DMS114 treated with DMSO at 0.1 percent for 48 hours (cell line): Measurements from ENCODE around the gene SNX6.
"Not testable (repeated sequence)": the region's sequence is repeated elsewhere in the genome, so short reads cannot be mapped to it uniquely, and the experiment has no call there.

Source experiments
- DNase-seq: peaks from one replicate; lab custom pipeline; 2025; ENCODE audit not compliant: unreplicated experiment; lab: John Stamatoyannopoulos, UW

The SNX6 gene

DNA sequence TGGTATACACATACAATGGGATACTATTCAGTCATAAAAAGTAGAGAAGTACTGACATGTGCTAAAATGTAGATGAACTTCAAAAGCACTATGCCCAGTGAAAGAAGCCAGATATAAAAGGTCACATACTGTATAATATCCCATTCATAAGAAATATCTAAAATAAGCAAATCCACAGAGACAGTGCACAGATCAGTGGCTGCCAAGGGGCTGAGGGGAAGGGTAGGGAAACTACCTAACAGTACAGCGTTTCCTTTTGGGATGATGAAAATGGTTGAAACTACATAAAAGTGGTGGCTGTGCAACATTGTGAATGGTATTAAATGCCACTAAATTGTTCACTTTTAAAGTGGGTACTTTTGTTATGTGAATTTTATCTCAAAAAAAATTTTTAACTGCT lies 102.4 kb downstream of the SNX6 start:
- no peak for DNase-seq

DNA sequence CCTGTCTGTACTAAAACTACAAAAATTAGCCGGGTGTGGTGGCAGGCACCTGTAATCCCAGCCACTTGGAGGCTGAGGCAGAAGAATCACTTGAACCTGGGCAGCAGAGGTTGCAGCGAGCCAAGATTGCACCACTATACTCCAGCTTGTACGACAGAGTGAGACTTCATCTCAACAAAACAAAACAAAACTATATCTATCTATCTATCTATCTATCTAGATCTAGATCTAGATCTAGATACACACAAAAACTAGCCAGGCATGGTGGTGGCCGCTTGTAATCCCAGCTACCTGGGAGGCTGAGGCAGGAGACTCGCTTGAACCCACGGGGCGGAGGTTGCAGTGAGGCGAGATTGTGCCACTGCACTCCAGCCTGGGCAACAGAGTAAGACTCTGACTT lies 105.7 kb downstream of the SNX6 start:
- DNase-seq, result not testable (repeated sequence)

DNA sequence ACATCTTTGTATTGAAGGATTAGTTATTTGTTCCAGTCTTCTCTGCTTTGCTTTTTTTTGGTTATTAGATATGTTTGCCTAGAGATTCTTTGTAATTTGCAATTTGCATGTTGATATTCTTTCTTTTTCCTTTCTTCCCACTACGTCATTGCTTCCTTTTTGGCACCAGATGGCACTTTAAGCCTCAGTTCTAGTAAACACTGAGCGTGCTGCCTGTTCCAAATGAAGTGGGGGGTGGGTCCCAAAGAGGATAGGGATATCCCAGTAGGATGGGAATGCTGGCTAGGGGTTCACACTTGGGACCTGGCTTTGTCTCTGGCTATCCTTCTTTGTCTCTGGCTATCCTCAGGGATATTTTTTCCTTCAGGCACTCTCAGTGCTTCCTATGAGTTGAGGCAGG lies 107.5 kb downstream of the SNX6 start:
- DNase-seq, result no peak

DNA sequence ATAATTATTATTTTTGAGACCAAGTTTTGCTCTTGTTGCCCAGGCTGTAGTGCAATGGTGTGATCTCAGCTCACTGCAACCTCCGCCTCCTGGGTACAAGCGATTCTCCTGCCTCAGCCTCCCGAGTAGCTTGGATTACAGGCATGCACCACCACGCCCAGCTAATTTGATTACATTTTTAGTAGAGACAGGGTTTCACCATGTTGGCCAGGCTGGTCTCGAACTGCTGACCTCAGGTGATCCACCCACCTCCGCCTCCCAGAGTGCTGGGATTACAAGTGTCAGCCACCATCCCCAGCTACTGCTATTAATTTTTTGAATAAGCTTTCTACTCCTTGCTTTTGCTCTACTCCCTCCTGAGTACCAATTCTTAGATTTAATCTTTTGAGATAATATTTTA lies 108.9 kb downstream of the SNX6 start:
- DNase-seq, result not testable (repeated sequence)

DNA sequence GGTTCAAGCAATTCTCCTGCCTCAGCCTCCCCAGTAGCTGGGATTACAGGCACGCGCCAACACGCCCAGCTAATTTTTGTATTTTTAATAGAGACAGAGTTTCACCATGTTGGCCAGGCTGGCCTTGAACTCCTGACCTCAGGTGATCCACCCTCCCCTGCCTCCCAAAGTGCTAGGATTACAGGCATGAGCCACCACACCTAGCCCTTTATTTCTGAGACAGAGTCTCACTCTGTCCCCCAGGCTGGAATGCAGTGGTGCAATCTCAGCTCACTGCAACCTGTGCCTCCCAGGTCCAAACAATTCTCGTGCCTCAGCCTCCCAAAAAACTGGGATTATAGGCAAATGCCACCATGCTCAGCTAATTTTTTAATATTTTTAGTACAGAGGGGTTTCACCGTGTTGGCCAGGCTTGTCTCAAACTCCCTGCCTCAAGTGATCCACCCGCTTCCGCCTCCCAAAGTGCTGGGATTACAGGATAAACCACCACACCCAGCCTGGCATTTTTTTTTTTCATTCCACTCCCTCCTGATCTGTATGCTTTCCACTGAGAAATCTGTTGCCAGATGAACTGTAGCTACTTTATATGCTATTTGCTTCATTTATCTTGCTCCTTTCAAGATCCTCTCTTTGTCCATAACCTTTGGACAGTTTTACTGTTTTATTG lies 109.5 kb downstream of the SNX6 start:
- DNase-seq, result not testable (repeated sequence)
